ENCODE results near the gene VSTM2L.
"Not testable (repeated sequence)": the region's sequence is repeated elsewhere in the genome, so short reads cannot be mapped to it uniquely, and the experiment has no call there.

VSTM2L gene

DNA sequence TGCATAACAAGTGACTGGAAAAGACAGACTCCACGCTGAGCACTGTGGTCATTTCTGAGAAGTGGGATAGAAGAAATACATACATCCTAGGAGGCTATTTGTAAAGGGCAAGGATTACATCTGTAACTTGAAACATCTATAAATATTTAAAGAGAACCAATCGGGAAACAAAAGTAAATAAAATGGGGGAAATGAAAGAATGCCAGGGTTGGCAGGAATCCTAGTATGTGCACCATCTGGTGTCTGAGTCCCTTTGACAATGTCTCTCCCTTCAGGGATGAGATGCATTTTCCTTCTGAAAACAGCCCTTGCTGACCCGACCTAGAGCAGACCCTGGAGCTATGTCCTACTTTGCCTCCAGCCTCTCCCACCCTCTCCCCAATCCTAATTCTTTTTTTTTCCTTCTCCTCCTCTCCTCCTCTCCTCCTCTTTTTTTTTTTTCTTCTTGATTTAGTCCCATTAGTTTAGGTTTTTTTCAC is 53.2 kb downstream of the VSTM2L start:
- POLR2A ChIA-PET (ENCODE audit: low non-redundant PET): interaction anchor here (0.7 kb wide), 1 partner anchor 49 kb away, joined by 6 read pairs; no protein-coding TSS in a partner anchor
- CTCF ChIA-PET: no interaction called here
- H3K27ac ChIP-seq: no peak overlapping the region
- no peak for DNase-seq (ENCODE audit: low spot score)
- no peak for TF ChIP-seq CTCF (conservative IDR thresholded peaks at IDR 0.05; ENCODE audit: low read depth)

DNA sequence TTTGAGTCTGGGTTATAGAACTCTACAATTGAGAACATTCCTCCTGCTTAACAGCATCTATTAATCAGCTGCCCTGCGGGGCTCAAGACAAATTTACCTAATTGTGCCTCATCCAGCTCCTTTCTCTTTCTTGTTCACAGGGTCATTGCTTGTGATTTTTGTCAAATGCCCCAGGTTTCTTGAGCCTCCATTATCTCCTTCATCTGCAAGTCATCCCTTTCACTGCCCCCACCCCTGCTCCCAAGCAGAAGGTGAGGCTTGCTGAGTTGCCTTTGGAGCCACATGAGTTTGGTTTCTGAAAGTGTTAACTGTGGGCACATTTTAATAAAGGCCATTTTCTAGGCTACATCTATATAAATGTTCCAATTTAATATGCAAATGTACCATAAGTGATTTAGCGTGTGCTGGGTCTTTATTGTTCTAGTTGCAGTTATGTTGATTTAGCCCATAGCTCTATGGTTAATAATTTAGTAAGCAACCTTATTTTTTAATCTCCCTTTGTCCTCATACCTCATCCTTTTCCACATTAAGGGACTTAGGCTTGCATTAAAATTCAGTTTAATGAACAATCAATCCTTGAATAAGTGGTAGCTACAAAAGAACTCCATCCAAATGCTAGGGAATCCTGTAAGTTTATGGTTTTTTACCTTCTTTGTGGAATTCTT is 56.1 kb downstream of the VSTM2L start:
- POLR2A ChIA-PET (ENCODE audit: low non-redundant PET): no interaction called here
- CTCF ChIA-PET: interaction anchor here (0.6 kb wide), 1 partner anchor 1086 kb away, joined by 3 read pairs; no protein-coding TSS in a partner anchor

GRCh38 chr20:37961066-37961465 is 58.1 kb downstream of the VSTM2L start:
- no peak for DNase-seq (ENCODE audit: low spot score)
- ChIA-PET POLR2A (ENCODE audit: low non-redundant PET) (interaction anchor here (0.7 kb wide), 1 partner anchor 11 kb away, joined by 3 read pairs; no protein-coding TSS in a partner anchor), CTCF (no interaction called here)
- no peak for TF ChIP-seq CTCF (conservative IDR thresholded peaks at IDR 0.05; ENCODE audit: low read depth)
- no peak overlapping the region for H3K27ac ChIP-seq

More for the DNA sequence above, 56.1 kb downstream of the VSTM2L start:
- no peak overlapping the region for H3K27ac ChIP-seq
- no peak for DNase-seq (ENCODE audit: low spot score)
- no peak for TF ChIP-seq CTCF (conservative IDR thresholded peaks at IDR 0.05; ENCODE audit: low read depth)

GRCh38 chr20:37963483-37963882 is 60.6 kb downstream of the VSTM2L start:
- DNase-seq (ENCODE audit: low spot score); POLR2A ChIA-PET (ENCODE audit: low non-redundant PET); H3K27ac ChIP-seq: not testable (repeated sequence)
- CTCF ChIA-PET: interaction anchor here (0.6 kb wide), 1 partner anchor 576 kb away, joined by 3 read pairs; no protein-coding TSS in a partner anchor

DNA sequence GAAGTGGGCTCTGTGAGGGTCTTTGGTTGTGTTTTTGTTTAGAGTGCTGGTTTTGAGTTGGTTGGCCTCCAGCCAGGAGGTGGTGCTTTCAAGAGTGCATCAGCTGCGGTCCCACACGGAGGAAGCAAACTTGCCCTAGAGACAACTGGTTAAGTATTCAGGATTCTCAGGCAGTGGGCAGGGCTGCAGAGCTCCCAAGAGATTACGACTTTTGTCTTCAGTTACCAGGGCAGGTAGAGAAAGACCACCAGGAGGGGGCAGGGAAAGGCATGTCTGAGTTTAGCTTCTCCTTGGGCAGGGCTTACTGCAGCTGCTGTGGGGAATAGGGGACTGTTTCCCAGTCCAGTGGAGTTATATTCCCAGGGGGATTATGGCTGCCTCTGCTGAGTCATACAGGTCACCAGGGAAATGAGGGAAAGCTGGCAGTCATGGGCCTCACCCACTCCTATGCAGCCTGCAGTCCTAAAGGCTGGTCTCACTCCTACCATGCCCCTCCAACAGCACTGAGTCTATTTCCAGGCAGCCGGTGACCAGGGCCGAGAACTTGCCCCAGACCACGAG is 66.0 kb downstream of the VSTM2L start:
- TF ChIP-seq CTCF (conservative IDR thresholded peaks at IDR 0.05; ENCODE audit: low read depth): no peak
- ChIA-PET CTCF (interaction anchor here (0.7 kb wide), 1 partner anchor 405 kb away, joined by 3 read pairs; no protein-coding TSS in a partner anchor), POLR2A (ENCODE audit: low non-redundant PET) (interaction anchor here (0.6 kb wide), 1 partner anchor 709 kb away, joined by 6 read pairs; no protein-coding TSS in a partner anchor)
- DNase-seq (ENCODE audit: low spot score): no peak
- H3K27ac ChIP-seq: no peak overlapping the region

DNA sequence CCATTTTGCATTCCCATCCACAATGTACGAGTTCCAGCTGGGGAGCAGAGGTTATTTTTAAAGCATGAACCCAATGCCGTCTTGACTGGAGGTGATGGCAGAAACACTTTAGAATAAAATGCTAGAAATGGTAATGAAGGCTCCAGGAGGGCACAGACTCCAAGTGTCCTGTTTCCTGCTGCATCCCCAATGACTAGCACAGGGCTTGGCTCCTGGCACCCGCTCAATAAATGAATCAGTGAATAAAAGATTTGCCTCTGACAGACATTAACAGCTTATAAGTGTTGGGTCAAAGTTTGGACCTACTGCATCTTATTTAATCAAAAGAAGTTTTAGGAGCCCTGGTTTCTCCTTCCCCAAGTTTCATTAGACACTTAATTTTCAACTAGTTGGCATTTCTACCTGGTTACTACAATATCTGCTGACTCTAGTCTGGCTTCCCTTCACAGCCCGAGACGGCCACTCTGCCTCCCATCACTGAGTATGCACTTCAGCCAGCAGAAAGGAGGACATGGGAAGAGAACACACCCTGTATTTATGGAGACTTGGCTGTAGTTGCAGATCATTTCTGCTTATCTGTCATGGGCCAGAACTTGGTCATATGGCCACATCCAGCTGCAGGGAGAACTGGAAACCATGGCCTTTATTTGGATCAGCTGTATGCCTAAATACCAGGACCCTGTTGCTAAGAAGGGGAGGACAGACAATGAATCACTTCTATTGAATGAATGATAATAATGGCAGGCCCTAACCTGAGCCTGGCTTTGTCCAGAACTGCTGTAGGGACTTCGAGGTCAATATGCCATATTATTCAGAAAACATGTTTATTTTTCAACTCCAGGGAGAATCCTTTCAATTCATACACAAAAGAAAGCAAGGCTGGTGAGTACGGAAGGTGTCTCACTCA is 67.3 kb downstream of the VSTM2L start:
- ChIA-PET CTCF (no interaction called here), POLR2A (ENCODE audit: low non-redundant PET) (no interaction called here)
- no peak overlapping the region for H3K27ac ChIP-seq
- TF ChIP-seq CTCF (conservative IDR thresholded peaks at IDR 0.05; ENCODE audit: low read depth): no peak
- peak; percentile 62 for DNase-seq (ENCODE audit: low spot score)
